Measurements from ENCODE around the gene AKAP13. TPM values are rescaled to one million over a fixed set of nuclear protein-coding genes. Genes with fewer than 3 reads are reported as not detected.
A peak's percentile ranks its signal among the peaks of the same experiment; 100 is the strongest.

AKAP13 gene
- total and polyA plus RNA-seq, 2 of the 13 experiments (the other 11 are each of a cell fraction or from before 2014, with no cell fraction given): 6.7 to 27.1 TPM

DNA sequence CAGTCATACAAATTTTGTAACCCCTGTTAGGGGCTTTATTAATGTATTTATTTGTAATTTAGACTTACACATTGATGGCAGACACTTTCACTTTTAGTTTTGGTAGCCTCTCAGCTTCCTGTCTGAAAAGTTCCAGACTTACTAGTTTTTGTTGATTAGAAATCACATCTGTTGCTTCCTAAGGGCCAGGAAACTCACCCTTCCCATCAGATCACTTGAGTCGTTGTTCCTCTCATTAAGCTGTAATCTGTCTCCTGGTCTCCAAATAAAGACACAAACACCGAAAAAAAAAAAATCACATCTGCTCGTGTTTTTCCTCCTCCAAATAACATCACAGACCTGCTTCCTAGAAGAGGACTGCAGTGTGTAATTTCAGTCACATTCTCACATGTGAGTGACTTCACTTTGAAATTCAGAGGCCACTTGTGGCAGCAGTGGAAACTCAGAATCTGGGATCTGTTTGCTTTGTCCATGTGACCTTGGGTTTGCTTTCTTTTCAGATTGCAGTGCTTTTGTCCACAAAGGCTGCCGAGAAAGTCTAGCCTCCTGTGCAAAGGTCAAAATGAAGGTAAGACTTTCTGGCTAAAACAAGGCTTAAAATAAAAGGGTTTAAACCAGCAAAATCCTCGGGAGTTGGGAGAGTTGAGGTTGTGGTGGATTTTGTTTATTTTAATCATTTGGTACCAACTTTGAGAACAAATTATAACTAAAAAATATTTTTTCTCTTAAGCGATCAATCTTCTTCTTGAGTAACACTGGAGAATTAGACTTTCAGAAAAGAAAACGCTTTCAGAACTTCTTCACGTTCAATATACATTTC lies 327.3 kb downstream of the AKAP13 start (continued):
- TF ChIP-seq THAP8 (CRISPR knock-in tag; IDR thresholded peaks at IDR 0.05; ENCODE audit: borderline replicate concordance): no peak
- no peak; the same call in 1 of the 2 replicates for TF ChIP-seq CCDC6 (CRISPR knock-in tag; IDR thresholded peaks at IDR 0.05)
- no peak for TF ChIP-seq RFXANK (CRISPR knock-in tag; IDR thresholded peaks at IDR 0.05)
- no peak for TF ChIP-seq SMARCE1 (IDR thresholded peaks at IDR 0.05; ENCODE audit: borderline replicate concordance)
- TF ChIP-seq PHF5A (CRISPR knock-in tag; IDR thresholded peaks at IDR 0.05; ENCODE audit: low read depth, unreplicated experiment): no peak
- TF ChIP-seq TBP (CRISPR knock-in tag; IDR thresholded peaks at IDR 0.05): no peak
- peak; percentile 59; the same call in 1 of the 2 replicates for TF ChIP-seq HOXD1 (CRISPR knock-in tag; IDR thresholded peaks at IDR 0.05)
- peak; percentile 53; the same call in 1 of the 2 replicates for TF ChIP-seq ZNF574 (CRISPR knock-in tag; IDR thresholded peaks at IDR 0.05)
- 0 out of 2 replicates have a peak, but pooled peaks have one; percentile 68 for TF ChIP-seq KLF6 (CRISPR knock-in tag; IDR thresholded peaks at IDR 0.05)
- TF ChIP-seq SOX13 (IDR thresholded peaks at IDR 0.05): peak; percentile 61; the same call in 1 of the 2 replicates
- TF ChIP-seq SOX13 (CRISPR knock-in tag; conservative IDR thresholded peaks at IDR 0.05 in 1 of 2, IDR thresholded peaks at IDR 0.05 in 1 of 2): peak in 1 of 2 experiments; percentile 92; a peak in 2 of 4 replicates
- TF ChIP-seq U2AF2 (IDR thresholded peaks at IDR 0.05; ENCODE audit: low read depth, low read length): no peak
- no peak for TF ChIP-seq ATF7-NPFF (CRISPR knock-in tag; IDR thresholded peaks at IDR 0.05; ENCODE audit: low read depth)
- no peak for TF ChIP-seq SP140L (CRISPR knock-in tag; IDR thresholded peaks at IDR 0.05; ENCODE audit: borderline replicate concordance)
- TF ChIP-seq ZNF883 (CRISPR knock-in tag; IDR thresholded peaks at IDR 0.05; ENCODE audit: not compliant biosample characterization): no peak
- no peak for TF ChIP-seq ZNF17 (CRISPR knock-in tag; IDR thresholded peaks at IDR 0.05)
- TF ChIP-seq ZNF510 (CRISPR knock-in tag; IDR thresholded peaks at IDR 0.05; ENCODE audit: low read depth): no peak
- TF ChIP-seq TEAD3 (CRISPR knock-in tag; optimal IDR thresholded peaks at IDR 0.05; ENCODE audit: borderline replicate concordance): peak; percentile 70
- TF ChIP-seq TMF1 (CRISPR knock-in tag; IDR thresholded peaks at IDR 0.05; ENCODE audit: low read depth): no peak
- TF ChIP-seq YEATS4 (CRISPR knock-in tag; IDR thresholded peaks at IDR 0.05; ENCODE audit: borderline replicate concordance): peak; percentile 65; the same call in 1 of the 2 replicates
- peak; percentile 94 for TF ChIP-seq FOXA3 (CRISPR knock-in tag; IDR thresholded peaks at IDR 0.05)
- 0 out of 2 replicates have a peak, but pooled peaks have one; percentile 11 for TF ChIP-seq KLF9 (CRISPR knock-in tag; IDR thresholded peaks at IDR 0.05; ENCODE audit: low read depth)
- TF ChIP-seq NKX3-1 (CRISPR knock-in tag; IDR thresholded peaks at IDR 0.05): 0 out of 2 replicates have a peak, but pooled peaks have one; percentile 31
- no peak for TF ChIP-seq ZNF12 (CRISPR knock-in tag; IDR thresholded peaks at IDR 0.05)
- no peak; the same call in 1 of the 2 replicates for TF ChIP-seq MXD4 (CRISPR knock-in tag; IDR thresholded peaks at IDR 0.05)
- peak; percentile 89 for TF ChIP-seq SOX5 (CRISPR knock-in tag; IDR thresholded peaks at IDR 0.05; ENCODE audit: borderline replicate concordance)
- TF ChIP-seq ZBTB21 (CRISPR knock-in tag; IDR thresholded peaks at IDR 0.05): 0 out of 2 replicates have a peak, but pooled peaks have one; percentile 27
- TF ChIP-seq JUND (CRISPR knock-in tag; IDR thresholded peaks at IDR 0.05): no peak
